Neural progenitor cell (in vitro differentiated cells): ENCODE results near the gene ROBO2. TPM values are rescaled to one million over a fixed set of nuclear protein-coding genes. Genes with fewer than 3 reads are reported as not detected.

Experiments used
- DNase-seq: peaks from one replicate; pipeline ENCODE4 v3.0.0-alpha.2; 2016; ENCODE audit warnings: low spot score
- H2AFZ ChIP-seq: fragments of 200-600 bp; sonication (generic); replicated peaks from 2 replicates; pipeline ENCODE4 v1.6.1; 2016; ENCODE audit warnings: antibody characterized with exemption
- H3F3A ChIP-seq: fragments of 200-600 bp; sonication (generic); 2 replicates; pipeline ENCODE4 v1.6.1; 2016; ENCODE audit warnings: antibody characterized with exemption, low read depth
- H3K27ac ChIP-seq: fragments of 200-600 bp; sonication (generic); 2 replicates; pipeline ENCODE4 v1.5.1; 2016; ENCODE audit warnings: mild to moderate bottlenecking
- H3K27me3 ChIP-seq: fragments of 200-600 bp; sonication (generic); 2 replicates; pipeline ENCODE4 v1.6.1; 2016; ENCODE audit warnings: mild to moderate bottlenecking, moderate library complexity
- H3K36me3 ChIP-seq: fragments of 200-600 bp; sonication (generic); 2 replicates; pipeline ENCODE4 v1.5.1; 2016
- H3K4me1 ChIP-seq: fragments of 200-600 bp; sonication (generic); 2 replicates; pipeline ENCODE4 v1.6.1; 2016; ENCODE audit warnings: mixed run types
- H3K4me2 ChIP-seq: fragments of 200-600 bp; sonication (generic); 2 replicates; pipeline ENCODE4 v1.6.1; 2016
- H3K4me3 ChIP-seq: fragments of 200-600 bp; sonication (generic); 2 replicates; pipeline ENCODE4 v1.5.1; 2016
- H3K79me2 ChIP-seq: fragments of 200-600 bp; sonication (generic); 2 replicates; pipeline ENCODE4 v1.6.1; 2016; ENCODE audit warnings: low read depth
- H3K9ac ChIP-seq: fragments of 200-600 bp; sonication (generic); 2 replicates; pipeline ENCODE4 v1.6.1; 2016
- H3K9me3 ChIP-seq: fragments of 200-600 bp; sonication (generic); 2 replicates; pipeline ENCODE4 v1.5.1; 2016; ENCODE audit warnings: low read depth
- H4K20me1 ChIP-seq: fragments of 200-600 bp; sonication (generic); 2 replicates; pipeline ENCODE4 v1.6.1; 2016; ENCODE audit warnings: low read depth
- H3K27ac Mint-ChIP-seq: 3 replicates; pipeline ENCODE4 v1.8.0; 2021; ENCODE audit warnings: mixed read lengths
- H3K27me3 Mint-ChIP-seq: 2 replicates; pipeline ENCODE4 v1.8.0; 2022; ENCODE audit warnings: low read depth, mild to moderate bottlenecking, inconsistent platforms, moderate library complexity, mixed read lengths; ENCODE audit not compliant: insufficient read depth
- H3K36me3 Mint-ChIP-seq: 3 replicates; pipeline ENCODE4 v1.8.0; 2021; ENCODE audit warnings: mixed read lengths
- H3K4me1 Mint-ChIP-seq: 3 replicates; pipeline ENCODE4 v1.8.0; 2021; ENCODE audit warnings: mixed read lengths
- H3K4me3 Mint-ChIP-seq: 3 replicates; pipeline ENCODE4 v1.8.0; 2021; ENCODE audit warnings: mild to moderate bottlenecking, moderate library complexity, mixed read lengths
- H3K9me3 Mint-ChIP-seq: 3 replicates; pipeline ENCODE4 v1.8.0; 2020; ENCODE audit warnings: mixed read lengths
- CTCF ChIP-seq: fragments of 200-600 bp; sonication (generic); IDR thresholded peaks from 2 replicates; pipeline ENCODE4 v1.5.1; 2017; ENCODE audit warnings: antibody characterized with exemption, mild to moderate bottlenecking
- EZH2 ChIP-seq: fragments of 200-600 bp; sonication (generic); IDR thresholded peaks from 2 replicates; pipeline ENCODE4 v1.6.1; 2017; ENCODE audit warnings: antibody characterized with exemption, mild to moderate bottlenecking, moderate library complexity
- EZH2phosphoT487 ChIP-seq: fragments of 200-600 bp; sonication (generic); IDR thresholded peaks from 2 replicates; pipeline ENCODE4 v1.6.1; 2017; ENCODE audit warnings: antibody characterized with exemption
- total RNA-seq: library from RNA; depleted of rRNA; stranded (reverse); fragments of >200 nt; gene quantifications from 2 replicates; pipeline ENCODE4 v1.2.3, GENCODE V29; 2015; ENCODE audit warnings: low replicate concordance

The ROBO2 gene
- total RNA-seq, 1 donor from 2014 or later: 15.0 TPM

- H3K4me3 ChIP-seq: no peak overlapping the region
- no peaks in the 10 kb centered on the region for H3K36me3 ChIP-seq
- Mint-ChIP-seq H3K36me3 (peaks cover 4% of the 10 kb centered on the region), H3K9me3 (no peaks in the 10 kb centered on the region), H3K4me1 (no peaks in the 10 kb centered on the region), H3K4me3 (no peak overlapping the region), H3K27me3 (peaks cover 4% of the 10 kb centered on the region), H3K27ac (no peak overlapping the region)
- DNase-seq: no peak
- no peak overlapping the region for H3K4me2 ChIP-seq
- H3K27ac ChIP-seq: no peak overlapping the region
- TF ChIP-seq EZH2phosphoT487 (no peak), EZH2 (no peak), CTCF (no peak)
- no peak overlapping the region for H3K9ac ChIP-seq
- H3F3A ChIP-seq: no peaks in the 10 kb centered on the region
- no peaks in the 10 kb centered on the region for H3K27me3 ChIP-seq
- H3K79me2 ChIP-seq: no peaks in the 10 kb centered on the region
- H3K9me3 ChIP-seq: no peaks in the 10 kb centered on the region
- H3K4me1 ChIP-seq: no peaks in the 10 kb centered on the region
- H2AFZ ChIP-seq: no peak overlapping the region
- H4K20me1 ChIP-seq: no peaks in the 10 kb centered on the region
Observed at GRCh38 chr3:77577264-77577663, 537.4 kb downstream of the ROBO2 start.

- H3K36me3 ChIP-seq: no peaks in the 10 kb centered on the region
- TF ChIP-seq EZH2phosphoT487 (no peak), EZH2 (no peak), CTCF (no peak)
- H3K27ac ChIP-seq: no peak overlapping the region
- no peaks in the 10 kb centered on the region for H3K9me3 ChIP-seq
- peaks cover 5% of the 10 kb centered on the region for H3K36me3 Mint-ChIP-seq
- no peaks in the 10 kb centered on the region for H3F3A ChIP-seq
- no peaks in the 10 kb centered on the region for H3K9me3 Mint-ChIP-seq
- no peak overlapping the region for H3K4me3 Mint-ChIP-seq
- H4K20me1 ChIP-seq: no peaks in the 10 kb centered on the region
- no peak overlapping the region for H3K9ac ChIP-seq
- no peak for DNase-seq
- H3K79me2 ChIP-seq: no peaks in the 10 kb centered on the region
- no peak overlapping the region for H3K4me2 ChIP-seq
- no peak overlapping the region for H2AFZ ChIP-seq
- no peaks in the 10 kb centered on the region for H3K4me1 Mint-ChIP-seq
- H3K4me3 ChIP-seq: no peak overlapping the region
- H3K27me3 ChIP-seq: no peaks in the 10 kb centered on the region
- H3K4me1 ChIP-seq: no peaks in the 10 kb centered on the region
- H3K27me3 Mint-ChIP-seq: no peaks in the 10 kb centered on the region
- no peak overlapping the region for H3K27ac Mint-ChIP-seq
Observed at GRCh38 chr3:77586216-77586615, 546.3 kb downstream of the ROBO2 start.

- Histone ChIP-seq H2AFZ (no peak overlapping the region), H3K27me3 (no peaks in the 10 kb centered on the region), H4K20me1 (no peaks in the 10 kb centered on the region), H3K79me2 (no peaks in the 10 kb centered on the region), H3K4me2 (no peak overlapping the region), H3K27ac (no peak overlapping the region), H3K36me3 (no peaks in the 10 kb centered on the region), H3K4me3 (no peak overlapping the region), H3K9me3 (no peaks in the 10 kb centered on the region), H3F3A (no peaks in the 10 kb centered on the region), H3K4me1 (no peaks in the 10 kb centered on the region), H3K9ac (no peak overlapping the region)
- no peak for DNase-seq
- no peaks in the 10 kb centered on the region for H3K36me3 Mint-ChIP-seq
- H3K4me1 Mint-ChIP-seq: no peaks in the 10 kb centered on the region
- H3K27ac Mint-ChIP-seq: no peak overlapping the region
- no peaks in the 10 kb centered on the region for H3K27me3 Mint-ChIP-seq
- H3K9me3 Mint-ChIP-seq: no peaks in the 10 kb centered on the region
- no peak for TF ChIP-seq EZH2phosphoT487
- no peak for TF ChIP-seq CTCF
- no peak for TF ChIP-seq EZH2
- no peak overlapping the region for H3K4me3 Mint-ChIP-seq
Observed at GRCh38 chr3:77588863-77589262, 549.0 kb downstream of the ROBO2 start.

- Histone ChIP-seq H3K27ac (no peak overlapping the region), H4K20me1 (no peaks in the 10 kb centered on the region), H3K36me3 (no peaks in the 10 kb centered on the region), H3K4me3 (no peak overlapping the region), H3F3A (no peaks in the 10 kb centered on the region), H3K27me3 (no peaks in the 10 kb centered on the region), H3K9ac (no peak overlapping the region), H3K79me2 (no peaks in the 10 kb centered on the region), H3K4me1 (no peaks in the 10 kb centered on the region), H3K9me3 (no peaks in the 10 kb centered on the region), H2AFZ (no peak overlapping the region), H3K4me2 (no peak overlapping the region)
- DNase-seq: no peak
- no peak overlapping the region for H3K4me3 Mint-ChIP-seq
- no peaks in the 10 kb centered on the region for H3K27me3 Mint-ChIP-seq
- no peaks in the 10 kb centered on the region for H3K4me1 Mint-ChIP-seq
- no peaks in the 10 kb centered on the region for H3K9me3 Mint-ChIP-seq
- H3K36me3 Mint-ChIP-seq: no peaks in the 10 kb centered on the region
- TF ChIP-seq CTCF (no peak), EZH2 (no peak), EZH2phosphoT487 (no peak)
- H3K27ac Mint-ChIP-seq: no peak overlapping the region
Observed at GRCh38 chr3:77590191-77590590, 550.3 kb downstream of the ROBO2 start.
